ENCODE data around the gene CSMD2. TPM values are rescaled to one million over a fixed set of nuclear protein-coding genes. Genes with fewer than 3 reads are reported as not detected.

Gene CSMD2
- polyA plus RNA-seq, 1 of the 3 experiments (the other 2 are of a cell fraction), result not detected

- POLR2A ChIA-PET, result no interaction called here
- no peaks in the 10 kb centered on the region for H3K9me2 ChIP-seq
- no peaks in the 10 kb centered on the region for H3K79me2 ChIP-seq (ENCODE audit: insufficient read depth)
- CTCF ChIA-PET, result interaction anchor here (1.4 to 1.5 kb wide), 2 partner anchors 9 to 466 kb away, joined by 3 to 4 read pairs; no protein-coding TSS in a partner anchor
- H4K20me1 ChIP-seq (ENCODE audit: insufficient read depth), result no peaks in the 10 kb centered on the region
- H3K27ac ChIP-seq (ENCODE audit: low read depth in 2 of 2, low read length in 1 of 2), result no peak overlapping the region
- no peaks in the 10 kb centered on the region for H3K4me1 ChIP-seq (ENCODE audit: control insufficient read depth in 1 of 2, insufficient read depth in 2 of 2, low read depth in 1 of 2, low read length in 1 of 2)
- H2AFZ ChIP-seq (ENCODE audit: low read depth), result no peak overlapping the region
- no peaks in the 10 kb centered on the region for H3K9me3 ChIP-seq
- no peaks in the 10 kb centered on the region for H3F3A ChIP-seq (replicated peaks; ENCODE audit: insufficient read depth)
- TF ChIP-seq USF2 (IDR thresholded peaks at IDR 0.05; ENCODE audit: borderline replicate concordance, low read depth, low read length) (no peak), RAD21 (IDR thresholded peaks at IDR 0.05; ENCODE audit: low read length) (no peak), EZH2phosphoT487 (IDR thresholded peaks at IDR 0.05; ENCODE audit: borderline replicate concordance, low read depth) (no peak), SMC3 (IDR thresholded peaks at IDR 0.05; ENCODE audit: low read depth, low read length) (no peak), CTCF (IDR thresholded peaks at IDR 0.05) (no peak), NRF1 (IDR thresholded peaks at IDR 0.05; ENCODE audit: low read depth, low read length) (no peak), ELF1 (IDR thresholded peaks at IDR 0.05) (no peak), FOXJ3 (CRISPR knock-in tag; IDR thresholded peaks at IDR 0.05) (no peak), GATA2 (CRISPR knock-in tag; IDR thresholded peaks at IDR 0.05) (no peak), TAF1 (IDR thresholded peaks at IDR 0.05; ENCODE audit: borderline replicate concordance, low read depth, low read length) (no peak), RCOR1 (IDR thresholded peaks at IDR 0.05; ENCODE audit: low read length) (no peak), RFX5 (IDR thresholded peaks at IDR 0.05; ENCODE audit: low read length) (no peak), IRF3 (IDR thresholded peaks at IDR 0.05; ENCODE audit: low read depth, low read length) (no peak)
- DNase-seq, result no peak
- H3K27me3 ChIP-seq (ENCODE audit: insufficient read depth), result no peaks in the 10 kb centered on the region
- WGBS (ENCODE audit: low lambda C conversion rate), result 24% methylated on average over 4 of the region's 4 CpGs
- H3K36me3 ChIP-seq (replicated peaks in 1 of 2; ENCODE audit: control insufficient read depth in 1 of 2, insufficient read depth in 2 of 2, low read length in 1 of 2), result no peaks in the 10 kb centered on the region
- no peak overlapping the region for H3K4me3 ChIP-seq (ENCODE audit: low read depth in 2 of 2, low read length in 1 of 2)
- H3K4me2 ChIP-seq, result no peak overlapping the region
- H3K9ac ChIP-seq, result no peak overlapping the region
These were observed 32.9 kb downstream of the CSMD2 start for GRCh38 chr1:34132161-34132420.

- Histone ChIP-seq H3F3A (replicated peaks; ENCODE audit: insufficient read depth) (no peaks in the 10 kb centered on the region), H3K9me2 (no peaks in the 10 kb centered on the region), H3K4me2 (no peak overlapping the region), H3K9me3 (no peaks in the 10 kb centered on the region), H3K79me2 (ENCODE audit: insufficient read depth) (no peaks in the 10 kb centered on the region), H2AFZ (ENCODE audit: low read depth) (no peak overlapping the region), H3K27me3 (ENCODE audit: insufficient read depth) (no peaks in the 10 kb centered on the region), H3K36me3 (replicated peaks in 1 of 2; ENCODE audit: control insufficient read depth in 1 of 2, insufficient read depth in 2 of 2, low read length in 1 of 2) (no peaks in the 10 kb centered on the region), H4K20me1 (ENCODE audit: insufficient read depth) (no peaks in the 10 kb centered on the region), H3K4me1 (ENCODE audit: control insufficient read depth in 1 of 2, insufficient read depth in 2 of 2, low read depth in 1 of 2, low read length in 1 of 2) (no peaks in the 10 kb centered on the region), H3K9ac (no peak overlapping the region), H3K27ac (ENCODE audit: low read depth in 2 of 2, low read length in 1 of 2) (no peak overlapping the region), H3K4me3 (ENCODE audit: low read depth in 2 of 2, low read length in 1 of 2) (no peak overlapping the region)
- 36% methylated on average over 3 of the region's 3 CpGs for WGBS (ENCODE audit: low lambda C conversion rate)
- TF ChIP-seq NRF1 (IDR thresholded peaks at IDR 0.05; ENCODE audit: low read depth, low read length) (no peak), RAD21 (IDR thresholded peaks at IDR 0.05; ENCODE audit: low read length) (no peak), MEF2A (IDR thresholded peaks at IDR 0.05; ENCODE audit: borderline replicate concordance, low read depth) (no peak), IRF3 (IDR thresholded peaks at IDR 0.05; ENCODE audit: low read depth, low read length) (no peak), PBX3 (IDR thresholded peaks at IDR 0.05) (no peak), FOXJ3 (CRISPR knock-in tag; IDR thresholded peaks at IDR 0.05) (no peak)
- DNase-seq, result no peak
- ChIA-PET CTCF (interaction anchor here (1.4 to 1.5 kb wide), 3 partner anchors 8 to 466 kb away, joined by 3 to 4 read pairs (median 3); no protein-coding TSS in a partner anchor), POLR2A (no interaction called here)
These were observed 33.5 kb downstream of the CSMD2 start for GRCh38 chr1:34131396-34132160.
